Thoracic aorta (tissue), 2 donors: Measurements from ENCODE around the gene OR10D3. TPM values are rescaled to one million over a fixed set of nuclear protein-coding genes. Genes with fewer than 3 reads are reported as not detected.

Experiments
- ATAC-seq: fragments of 150-250 bp; one replicate; pipeline ENCODE4 v1.8.0; 2017; ENCODE audit warnings: low read depth; ENCODE audit not compliant: insufficient number of reproducible peaks, low FRiP score
- DNase-seq: peaks from one replicate; pipeline ENCODE4 v3.0.0-alpha.2; 2020; ENCODE audit warnings: low spot score
- H3K27ac ChIP-seq, 2 donors: fragments of 200-600 bp; sonication (generic); 1 replicate in 1 of 2; 2 replicates in 1 of 2; pipeline ENCODE4 v1.5.1; 2016; ENCODE audit warnings: mild to moderate bottlenecking in 2 of 2, moderate library complexity in 2 of 2
- H3K27me3 ChIP-seq: fragments of 200-600 bp; sonication (generic); replicated peaks from 2 replicates; pipeline ENCODE4 v1.6.0; 2016; ENCODE audit warnings: mild to moderate bottlenecking; ENCODE audit not compliant: insufficient read depth
- H3K36me3 ChIP-seq: fragments of 200-600 bp; sonication (generic); one replicate; pipeline ENCODE4 v1.5.1; 2016
- H3K4me1 ChIP-seq, 2 donors: fragments of 200-600 bp; sonication (generic); 1 replicate in 1 of 2; 2 replicates in 1 of 2; pipeline versions ENCODE4 v1.5.1 to v1.6.0; 2016; ENCODE audit warnings: low read depth in 2 of 2, mild to moderate bottlenecking in 1 of 2; ENCODE audit not compliant: control insufficient read depth in 1 of 2
- H3K4me3 ChIP-seq: fragments of 200-600 bp; sonication (generic); 2 replicates; pipeline ENCODE4 v1.5.1; 2016; ENCODE audit warnings: mild to moderate bottlenecking
- H3K9me3 ChIP-seq: fragments of 200-600 bp; sonication (generic); 2 replicates; pipeline ENCODE4 v1.5.1; 2016
- total RNA-seq, 2 donors: library from RNA; depleted of rRNA; stranded (reverse); fragments of >200 nt; gene quantifications; one replicate each; pipeline versions ENCODE4 v1.1.0 to v1.2.3, GENCODE V29; 2016
- TF ChIP-seq, protein P1 (sequence below): fragments of 200-600 bp; sonication (generic); IDR thresholded peaks from one replicate; pipeline ENCODE4 v1.5.1; 2019; ENCODE audit warnings: antibody characterized with exemption

Gene OR10D3
- total RNA-seq, 2 donors from 2014 or later = not detected

DNA sequence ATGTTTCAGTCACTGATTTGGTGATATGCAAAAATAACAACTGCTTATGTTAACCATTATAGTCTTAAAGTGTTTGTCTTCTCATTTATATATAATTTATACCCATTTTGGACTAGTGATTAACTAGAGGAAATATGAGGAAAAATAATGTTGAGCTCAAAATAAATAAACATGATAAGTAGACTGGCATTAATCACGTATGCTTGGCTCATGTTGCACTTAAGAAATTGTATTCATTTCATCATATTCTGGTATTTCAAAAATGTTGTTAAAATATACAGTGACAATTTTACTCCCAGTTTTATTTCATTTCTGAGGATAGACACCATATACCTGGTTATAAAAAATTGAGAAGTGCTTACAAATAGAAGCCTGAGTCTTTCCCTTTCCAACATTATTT is 3.8 kb upstream of the OR10D3 start:
- no peak for ATAC-seq
- H3K9me3 ChIP-seq = no peaks in the 10 kb centered on the region
- no peaks in the 10 kb centered on the region for H3K27me3 ChIP-seq
- no peaks in the 10 kb centered on the region for H3K36me3 ChIP-seq
- peaks cover 0 to 9% of the 10 kb centered on the region in 2 donors for H3K4me1 ChIP-seq
- H3K4me3 ChIP-seq = no peak overlapping the region
- no peak overlapping the region for H3K27ac ChIP-seq
- DNase-seq = no peak
- TF ChIP-seq, protein P1, sequence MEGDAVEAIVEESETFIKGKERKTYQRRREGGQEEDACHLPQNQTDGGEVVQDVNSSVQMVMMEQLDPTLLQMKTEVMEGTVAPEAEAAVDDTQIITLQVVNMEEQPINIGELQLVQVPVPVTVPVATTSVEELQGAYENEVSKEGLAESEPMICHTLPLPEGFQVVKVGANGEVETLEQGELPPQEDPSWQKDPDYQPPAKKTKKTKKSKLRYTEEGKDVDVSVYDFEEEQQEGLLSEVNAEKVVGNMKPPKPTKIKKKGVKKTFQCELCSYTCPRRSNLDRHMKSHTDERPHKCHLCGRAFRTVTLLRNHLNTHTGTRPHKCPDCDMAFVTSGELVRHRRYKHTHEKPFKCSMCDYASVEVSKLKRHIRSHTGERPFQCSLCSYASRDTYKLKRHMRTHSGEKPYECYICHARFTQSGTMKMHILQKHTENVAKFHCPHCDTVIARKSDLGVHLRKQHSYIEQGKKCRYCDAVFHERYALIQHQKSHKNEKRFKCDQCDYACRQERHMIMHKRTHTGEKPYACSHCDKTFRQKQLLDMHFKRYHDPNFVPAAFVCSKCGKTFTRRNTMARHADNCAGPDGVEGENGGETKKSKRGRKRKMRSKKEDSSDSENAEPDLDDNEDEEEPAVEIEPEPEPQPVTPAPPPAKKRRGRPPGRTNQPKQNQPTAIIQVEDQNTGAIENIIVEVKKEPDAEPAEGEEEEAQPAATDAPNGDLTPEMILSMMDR = no peak

DNA sequence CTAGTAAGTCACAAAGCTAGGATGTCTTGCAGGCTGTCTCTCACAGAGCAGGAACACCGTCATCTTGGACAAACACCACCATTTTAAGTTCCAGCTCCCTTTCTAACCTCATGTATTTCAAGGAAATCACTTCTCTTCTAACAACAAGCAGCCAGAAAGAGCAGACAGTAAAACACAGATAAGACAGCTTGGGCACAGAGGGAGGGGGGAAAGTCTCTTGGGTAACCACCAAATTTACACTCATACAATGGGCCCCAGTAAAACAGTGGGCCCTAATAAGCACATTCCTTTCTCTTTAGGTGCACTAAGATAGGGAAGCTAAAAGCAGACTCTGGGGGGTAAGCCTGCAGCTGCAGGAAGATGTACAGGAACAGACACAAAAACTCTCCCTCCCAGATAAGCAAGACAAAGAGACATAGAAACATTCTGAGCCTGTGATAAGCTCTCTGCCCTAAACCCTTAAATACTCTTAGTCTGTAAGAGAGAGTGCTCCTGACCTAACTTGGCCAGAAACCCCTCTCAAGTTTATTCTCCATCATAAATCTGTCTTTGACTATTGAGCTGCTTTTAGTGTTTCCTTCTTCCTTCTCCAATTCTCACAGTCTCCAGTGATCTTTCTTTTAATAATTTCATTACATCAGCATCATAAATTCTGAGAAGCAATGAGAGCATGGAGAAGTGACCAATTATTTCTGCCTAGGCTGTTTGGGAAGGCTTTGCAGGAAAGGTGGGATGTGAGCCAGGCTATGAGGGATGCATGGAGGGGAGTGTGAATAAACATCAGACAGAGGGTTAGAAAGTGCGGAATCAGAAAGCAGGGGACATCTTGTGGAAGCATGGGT is 7.4 kb downstream of the OR10D3 start:
- Histone ChIP-seq H3K9me3 (no peaks in the 10 kb centered on the region), H3K4me1 (peaks cover 0 to 23% of the 10 kb centered on the region in 2 donors), H3K27ac (peak overlapping the region in 1 of 2 donors; percentile 7), H3K27me3 (no peaks in the 10 kb centered on the region), H3K36me3 (no peaks in the 10 kb centered on the region), H3K4me3 (no peak overlapping the region)
- DNase-seq = no peak
- TF ChIP-seq, protein P1 = no peak
- no peak for ATAC-seq

- TF ChIP-seq, protein P1 = no peak
- H3K4me3 ChIP-seq = peak overlapping the region; percentile 2
- DNase-seq (no peak), ATAC-seq (no peak)
- H3K27ac ChIP-seq = peak overlapping the region; percentile 31 to 77
- no peaks in the 10 kb centered on the region for H3K9me3 ChIP-seq
- H3K4me1 ChIP-seq = peaks cover 0 to 23% of the 10 kb centered on the region in 2 donors
- H3K36me3 ChIP-seq = no peaks in the 10 kb centered on the region
- H3K27me3 ChIP-seq = no peaks in the 10 kb centered on the region
Measured at GRCh38 chr11:124193221-124194010, 10.3 kb downstream of the OR10D3 start.

GRCh38 chr11:124194293-124195188 is 11.4 kb downstream of the OR10D3 start:
- Histone ChIP-seq H3K4me3 (peak overlapping the region; percentile 55), H3K4me1 (peaks cover 0 to 23% of the 10 kb centered on the region in 2 donors), H3K27me3 (no peaks in the 10 kb centered on the region), H3K27ac (peak overlapping the region; percentile 42 to 77), H3K9me3 (no peaks in the 10 kb centered on the region), H3K36me3 (no peaks in the 10 kb centered on the region)
- ATAC-seq (peak; percentile 68), DNase-seq (no peak)
- TF ChIP-seq, protein P1 = no peak
